A673 (cell line): ENCODE data around the gene C19orf73.

Experiments used
- EZH2 ChIP-seq: fragments of 200-600 bp; sonication (generic); IDR thresholded peaks from 2 replicates; pipeline ENCODE4 v1.6.1; 2017; ENCODE audit warnings: borderline replicate concordance, low read depth, mild to moderate bottlenecking, mixed read lengths, antibody characterized with exemption, low read length; ENCODE audit not compliant: poor library complexity, severe bottlenecking
- TF ChIP-seq, protein P1 (sequence below): fragments of 300-800, 200-600 bp; sonication (generic); conservative IDR thresholded peaks from 2 replicates; pipeline ENCODE4 v1.5.1; 2017; ENCODE audit warnings: low read depth, mild to moderate bottlenecking, antibody characterized with exemption, low read length, moderate library complexity, mixed read lengths

DNA sequence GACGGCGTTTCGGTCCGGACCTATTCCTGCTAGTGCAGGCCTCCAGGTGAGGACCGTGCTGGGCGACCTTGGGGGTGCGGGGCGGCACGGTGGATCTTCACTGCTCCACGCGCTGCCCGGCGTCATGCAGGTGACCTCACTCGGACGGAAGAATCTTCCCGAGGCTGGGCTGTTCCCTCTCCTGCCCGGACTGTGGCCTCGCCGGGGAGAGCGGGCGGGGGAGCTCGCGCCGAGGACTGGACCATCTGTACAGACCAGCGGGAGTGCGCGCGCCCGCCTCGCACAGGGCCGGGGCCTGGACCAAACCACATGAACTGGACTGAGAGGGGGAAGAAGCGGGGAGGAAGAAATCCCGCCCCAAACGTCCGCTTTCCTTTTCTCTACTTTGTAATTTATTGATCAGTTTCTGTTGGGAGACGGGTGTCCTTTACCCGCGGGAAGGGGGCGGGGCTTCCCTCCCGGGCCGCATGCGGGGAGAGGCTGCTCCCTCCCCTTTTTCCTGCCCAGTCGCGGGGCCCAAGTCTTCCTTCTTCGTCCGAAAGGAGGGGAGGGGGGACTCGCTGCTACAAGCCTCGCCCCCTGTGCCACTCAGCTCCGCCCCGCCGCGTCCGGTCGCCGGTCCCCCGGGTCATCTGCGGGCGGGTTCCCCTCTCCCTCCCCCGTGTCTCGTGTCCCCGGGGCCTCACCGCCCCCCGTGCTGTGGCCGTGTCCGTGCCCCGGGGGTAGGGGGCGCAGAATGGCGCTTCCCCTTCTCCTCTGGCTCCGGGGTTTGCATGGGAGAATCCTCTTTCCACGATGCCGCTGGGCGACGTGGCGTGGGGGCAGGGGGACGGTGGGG lies 31.4 kb upstream of the C19orf73 start:
- TF ChIP-seq, protein P1, sequence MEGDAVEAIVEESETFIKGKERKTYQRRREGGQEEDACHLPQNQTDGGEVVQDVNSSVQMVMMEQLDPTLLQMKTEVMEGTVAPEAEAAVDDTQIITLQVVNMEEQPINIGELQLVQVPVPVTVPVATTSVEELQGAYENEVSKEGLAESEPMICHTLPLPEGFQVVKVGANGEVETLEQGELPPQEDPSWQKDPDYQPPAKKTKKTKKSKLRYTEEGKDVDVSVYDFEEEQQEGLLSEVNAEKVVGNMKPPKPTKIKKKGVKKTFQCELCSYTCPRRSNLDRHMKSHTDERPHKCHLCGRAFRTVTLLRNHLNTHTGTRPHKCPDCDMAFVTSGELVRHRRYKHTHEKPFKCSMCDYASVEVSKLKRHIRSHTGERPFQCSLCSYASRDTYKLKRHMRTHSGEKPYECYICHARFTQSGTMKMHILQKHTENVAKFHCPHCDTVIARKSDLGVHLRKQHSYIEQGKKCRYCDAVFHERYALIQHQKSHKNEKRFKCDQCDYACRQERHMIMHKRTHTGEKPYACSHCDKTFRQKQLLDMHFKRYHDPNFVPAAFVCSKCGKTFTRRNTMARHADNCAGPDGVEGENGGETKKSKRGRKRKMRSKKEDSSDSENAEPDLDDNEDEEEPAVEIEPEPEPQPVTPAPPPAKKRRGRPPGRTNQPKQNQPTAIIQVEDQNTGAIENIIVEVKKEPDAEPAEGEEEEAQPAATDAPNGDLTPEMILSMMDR: no peak
- TF ChIP-seq EZH2: no peak
